ENCODE measurements around the gene PLEKHM2. TPM values are rescaled to one million over a fixed set of nuclear protein-coding genes. Genes with fewer than 3 reads are reported as not detected.
A peak's percentile ranks its signal among the peaks of the same experiment; 100 is the strongest.

PLEKHM2 gene
- total RNA-seq, 1 experiment from 2014 or later: 45.9 TPM

GRCh38 chr1:15706751-15707150 lies 22.6 kb downstream of the PLEKHM2 start:
- H3K18ac ChIP-seq (ENCODE audit: insufficient read length, low read depth, low read length): no peak overlapping the region
- peak overlapping the region in 2 of 3 experiments; percentile 5 to 24; a peak in 2 of 7 replicates for H3K27ac Mint-ChIP-seq
- no peaks in the 10 kb centered on the region for H4K20me1 ChIP-seq (ENCODE audit: control insufficient read depth, insufficient read depth, insufficient read length)
- no peak overlapping the region for H2BK5ac ChIP-seq (ENCODE audit: insufficient read length, low read length)
- no peak overlapping the region for H3K14ac ChIP-seq (ENCODE audit: insufficient read depth, low read length)
- H3K79me1 ChIP-seq (ENCODE audit: insufficient read depth, low read depth, low read length, poor library complexity, severe bottlenecking): no peaks in the 10 kb centered on the region
- H3K9me3 Mint-ChIP-seq: no peaks in the 10 kb centered on the region
- H4K91ac ChIP-seq (ENCODE audit: insufficient read length, low read depth, low read length): no peak overlapping the region
- H3K9me3 ChIP-seq (ENCODE audit: control insufficient read depth, low read depth, low read length): no peaks in the 10 kb centered on the region
- no peaks in the 10 kb centered on the region for H3K23me2 ChIP-seq (ENCODE audit: insufficient read length, low read depth, low read length, poor library complexity, severe bottlenecking)
- H3K27me3 ChIP-seq (ENCODE audit: insufficient read depth, low read length): no peaks in the 10 kb centered on the region
- H3K9ac ChIP-seq (ENCODE audit: extremely low read depth, insufficient read length, low read length): no peak overlapping the region
- no peak overlapping the region for H2BK12ac ChIP-seq (ENCODE audit: insufficient read length, low read depth, low read length)
- H2AK5ac ChIP-seq (ENCODE audit: insufficient read length, low read length): no peak overlapping the region
- H3K4me1 ChIP-seq (ENCODE audit: insufficient read depth, low read length): no peaks in the 10 kb centered on the region; the same call in 1 of the 2 replicates
- no peak overlapping the region for H2AFZ ChIP-seq (ENCODE audit: low read length)
- no peak overlapping the region for H4K8ac ChIP-seq (replicated peaks; ENCODE audit: insufficient read length, low read depth, low read length)
- H2BK120ac ChIP-seq (ENCODE audit: low read depth, low read length, poor library complexity, severe bottlenecking): no peak overlapping the region
- no peak overlapping the region for H2BK20ac ChIP-seq (ENCODE audit: low read depth, low read length, poor library complexity, severe bottlenecking)
- TF ChIP-seq, protein P1, sequence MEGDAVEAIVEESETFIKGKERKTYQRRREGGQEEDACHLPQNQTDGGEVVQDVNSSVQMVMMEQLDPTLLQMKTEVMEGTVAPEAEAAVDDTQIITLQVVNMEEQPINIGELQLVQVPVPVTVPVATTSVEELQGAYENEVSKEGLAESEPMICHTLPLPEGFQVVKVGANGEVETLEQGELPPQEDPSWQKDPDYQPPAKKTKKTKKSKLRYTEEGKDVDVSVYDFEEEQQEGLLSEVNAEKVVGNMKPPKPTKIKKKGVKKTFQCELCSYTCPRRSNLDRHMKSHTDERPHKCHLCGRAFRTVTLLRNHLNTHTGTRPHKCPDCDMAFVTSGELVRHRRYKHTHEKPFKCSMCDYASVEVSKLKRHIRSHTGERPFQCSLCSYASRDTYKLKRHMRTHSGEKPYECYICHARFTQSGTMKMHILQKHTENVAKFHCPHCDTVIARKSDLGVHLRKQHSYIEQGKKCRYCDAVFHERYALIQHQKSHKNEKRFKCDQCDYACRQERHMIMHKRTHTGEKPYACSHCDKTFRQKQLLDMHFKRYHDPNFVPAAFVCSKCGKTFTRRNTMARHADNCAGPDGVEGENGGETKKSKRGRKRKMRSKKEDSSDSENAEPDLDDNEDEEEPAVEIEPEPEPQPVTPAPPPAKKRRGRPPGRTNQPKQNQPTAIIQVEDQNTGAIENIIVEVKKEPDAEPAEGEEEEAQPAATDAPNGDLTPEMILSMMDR (conservative IDR thresholded peaks at IDR 0.05): no peak
- no peaks in the 10 kb centered on the region for H3K27me3 Mint-ChIP-seq (ENCODE audit: low read depth)
- H3K27ac ChIP-seq (ENCODE audit: insufficient read length, low read depth, low read length): no peak overlapping the region
- no peak overlapping the region for H3K56ac ChIP-seq (ENCODE audit: insufficient read length, low read depth, low read length)
- no peaks in the 10 kb centered on the region; the same call in 1 of the 2 replicates for H3K79me2 ChIP-seq (ENCODE audit: insufficient read depth, low read length)
- no peak overlapping the region for H3K4me2 ChIP-seq (ENCODE audit: insufficient read depth, insufficient read length, low read length)
- H3K4me3 Mint-ChIP-seq: no peak overlapping the region
- peaks cover 2 to 15% (median 8%) of the 10 kb centered on the region in 3 experiments; a peak in 5 of 7 replicates for H3K36me3 Mint-ChIP-seq (ENCODE audit: insufficient read depth in 1 of 3, low read depth in 3 of 3)
- no peak overlapping the region for H4K5ac ChIP-seq (ENCODE audit: insufficient read length, low read depth, low read length)
- no peak overlapping the region for H3K23ac ChIP-seq (ENCODE audit: insufficient read length, low read depth, low read length)
- no peak overlapping the region for H2BK15ac ChIP-seq (ENCODE audit: low read depth, low read length)
- no peak overlapping the region for H3T11ph ChIP-seq (ENCODE audit: low read length)
- no peak overlapping the region for H3K4ac ChIP-seq (ENCODE audit: low read depth, low read length)
- DNase-seq: no peak
- no CpG with 5 or more reads among the region's 7 CpGs for WGBS (ENCODE audit: extremely low coverage, insufficient read length, low lambda C conversion rate)
- H3K4me1 Mint-ChIP-seq: peaks cover 3% of the 10 kb centered on the region in 2 experiments; a peak in 2 of 4 replicates
